ENCODE data around the gene OST4.
A peak's percentile ranks its signal among the peaks of the same experiment; 100 is the strongest.

OST4 gene

GRCh38 chr2:27074738-27075565 is 3.5 kb upstream of the OST4 start:
- H3K9ac ChIP-seq (ENCODE audit: insufficient read length, low read depth) = no peak overlapping the region
- H3K27me3 ChIP-seq (ENCODE audit: insufficient read depth, insufficient read length) = no peaks in the 10 kb centered on the region
- no peak overlapping the region for H3K4me3 ChIP-seq (ENCODE audit: insufficient read length, low read depth)
- no peaks in the 10 kb centered on the region for H3K9me3 ChIP-seq (ENCODE audit: insufficient read depth, low read length)
- DNase-seq (ENCODE audit: low read depth, low spot score) = no peak
- H3K36me3 ChIP-seq (ENCODE audit: insufficient read depth, insufficient read length, low read length) = peaks cover 10% of the 10 kb centered on the region
- TF ChIP-seq SUZ12 (IDR thresholded peaks at IDR 0.05; ENCODE audit: extremely low read depth, insufficient read depth, insufficient read length) (no peak), YY1 (IDR thresholded peaks at IDR 0.05; ENCODE audit: insufficient read depth, insufficient read length) (no peak), ZNF274 (IDR thresholded peaks at IDR 0.05; ENCODE audit: low read depth, low read length) (no peak)
- peaks cover 3% of the 10 kb centered on the region for H3K4me1 ChIP-seq (ENCODE audit: insufficient read depth, insufficient read length)

- Histone ChIP-seq H3K4me1 (ENCODE audit: insufficient read depth, insufficient read length) (peaks cover 3% of the 10 kb centered on the region), H3K27me3 (ENCODE audit: insufficient read depth, insufficient read length) (no peaks in the 10 kb centered on the region), H3K9ac (ENCODE audit: insufficient read length, low read depth) (no peak overlapping the region), H3K36me3 (ENCODE audit: insufficient read depth, insufficient read length, low read length) (peaks cover 22% of the 10 kb centered on the region), H3K9me3 (ENCODE audit: insufficient read depth, low read length) (no peaks in the 10 kb centered on the region), H3K4me3 (ENCODE audit: insufficient read length, low read depth) (no peak overlapping the region)
- TF ChIP-seq SUZ12 (IDR thresholded peaks at IDR 0.05; ENCODE audit: extremely low read depth, insufficient read depth, insufficient read length) (no peak), ZNF274 (IDR thresholded peaks at IDR 0.05; ENCODE audit: low read depth, low read length) (no peak), YY1 (IDR thresholded peaks at IDR 0.05; ENCODE audit: insufficient read depth, insufficient read length) (no peak)
- no peak for DNase-seq (ENCODE audit: low read depth, low spot score)
Measured at GRCh38 chr2:27073782-27074181, 2.3 kb upstream of the OST4 start.

- Histone ChIP-seq H3K27me3 (ENCODE audit: insufficient read depth, insufficient read length) (no peaks in the 10 kb centered on the region), H3K4me1 (ENCODE audit: insufficient read depth, insufficient read length) (no peaks in the 10 kb centered on the region), H3K9ac (ENCODE audit: insufficient read length, low read depth) (peak overlapping the region; percentile 83), H3K36me3 (ENCODE audit: insufficient read depth, insufficient read length, low read length) (peaks cover 31% of the 10 kb centered on the region), H3K9me3 (ENCODE audit: insufficient read depth, low read length) (no peaks in the 10 kb centered on the region), H3K4me3 (ENCODE audit: insufficient read length, low read depth) (peak overlapping the region; percentile 18)
- no peak for DNase-seq (ENCODE audit: low read depth, low spot score)
- TF ChIP-seq SUZ12 (IDR thresholded peaks at IDR 0.05; ENCODE audit: extremely low read depth, insufficient read depth, insufficient read length) (no peak), ZNF274 (IDR thresholded peaks at IDR 0.05; ENCODE audit: low read depth, low read length) (no peak), YY1 (IDR thresholded peaks at IDR 0.05; ENCODE audit: insufficient read depth, insufficient read length) (no peak)
Measured at GRCh38 chr2:27072920-27073319, 1.5 kb upstream of the OST4 start.

GRCh38 chr2:27071990-27072830 is 756 bp upstream of the OST4 start:
- peaks cover 38% of the 10 kb centered on the region for H3K36me3 ChIP-seq (ENCODE audit: insufficient read depth, insufficient read length, low read length)
- peak; percentile 28 for DNase-seq (ENCODE audit: low read depth, low spot score)
- no peaks in the 10 kb centered on the region for H3K4me1 ChIP-seq (ENCODE audit: insufficient read depth, insufficient read length)
- TF ChIP-seq SUZ12 (IDR thresholded peaks at IDR 0.05; ENCODE audit: extremely low read depth, insufficient read depth, insufficient read length) = no peak
- no peak for TF ChIP-seq YY1 (IDR thresholded peaks at IDR 0.05; ENCODE audit: insufficient read depth, insufficient read length)
- TF ChIP-seq ZNF274 (IDR thresholded peaks at IDR 0.05; ENCODE audit: low read depth, low read length) = no peak
- H3K4me3 ChIP-seq (ENCODE audit: insufficient read length, low read depth) = peak overlapping the region; percentile 93
- no peaks in the 10 kb centered on the region for H3K27me3 ChIP-seq (ENCODE audit: insufficient read depth, insufficient read length)
- H3K9me3 ChIP-seq (ENCODE audit: insufficient read depth, low read length) = no peaks in the 10 kb centered on the region
- peak overlapping the region; percentile 83 for H3K9ac ChIP-seq (ENCODE audit: insufficient read length, low read depth)

- Histone ChIP-seq H3K9me3 (ENCODE audit: insufficient read depth, low read length) (no peaks in the 10 kb centered on the region), H3K36me3 (ENCODE audit: insufficient read depth, insufficient read length, low read length) (peaks cover 42% of the 10 kb centered on the region), H3K4me1 (ENCODE audit: insufficient read depth, insufficient read length) (no peaks in the 10 kb centered on the region), H3K27me3 (ENCODE audit: insufficient read depth, insufficient read length) (no peaks in the 10 kb centered on the region), H3K4me3 (ENCODE audit: insufficient read length, low read depth) (peak overlapping the region; percentile 93), H3K9ac (ENCODE audit: insufficient read length, low read depth) (peak overlapping the region; percentile 94)
- TF ChIP-seq ZNF274 (IDR thresholded peaks at IDR 0.05; ENCODE audit: low read depth, low read length) = no peak
- no peak for DNase-seq (ENCODE audit: low read depth, low spot score)
Measured at GRCh38 chr2:27070653-27071276, 689 bp downstream of the OST4 start.

GRCh38 chr2:27069961-27070618 is 1.4 kb downstream of the OST4 start:
- Histone ChIP-seq H3K36me3 (ENCODE audit: insufficient read depth, insufficient read length, low read length) (peaks cover 48% of the 10 kb centered on the region), H3K9me3 (ENCODE audit: insufficient read depth, low read length) (no peaks in the 10 kb centered on the region), H3K4me3 (ENCODE audit: insufficient read length, low read depth) (peak overlapping the region; percentile 93), H3K4me1 (ENCODE audit: insufficient read depth, insufficient read length) (no peaks in the 10 kb centered on the region), H3K27me3 (ENCODE audit: insufficient read depth, insufficient read length) (no peaks in the 10 kb centered on the region), H3K9ac (ENCODE audit: insufficient read length, low read depth) (peak overlapping the region; percentile 94)
- TF ChIP-seq ZNF274 (IDR thresholded peaks at IDR 0.05; ENCODE audit: low read depth, low read length) = no peak
- no peak for TF ChIP-seq SUZ12 (IDR thresholded peaks at IDR 0.05; ENCODE audit: extremely low read depth, insufficient read depth, insufficient read length)
- no peak for TF ChIP-seq YY1 (IDR thresholded peaks at IDR 0.05; ENCODE audit: insufficient read depth, insufficient read length)
- no peak for DNase-seq (ENCODE audit: low read depth, low spot score)
